Measurements from ENCODE around the gene CEP295NL. TPM values are rescaled to one million over a fixed set of nuclear protein-coding genes. Genes with fewer than 3 reads are reported as not detected.

The CEP295NL gene
- total RNA-seq, 4 donors from 2014 or later, result 1.6 to 9.0 (median 3.8) TPM

DNA sequence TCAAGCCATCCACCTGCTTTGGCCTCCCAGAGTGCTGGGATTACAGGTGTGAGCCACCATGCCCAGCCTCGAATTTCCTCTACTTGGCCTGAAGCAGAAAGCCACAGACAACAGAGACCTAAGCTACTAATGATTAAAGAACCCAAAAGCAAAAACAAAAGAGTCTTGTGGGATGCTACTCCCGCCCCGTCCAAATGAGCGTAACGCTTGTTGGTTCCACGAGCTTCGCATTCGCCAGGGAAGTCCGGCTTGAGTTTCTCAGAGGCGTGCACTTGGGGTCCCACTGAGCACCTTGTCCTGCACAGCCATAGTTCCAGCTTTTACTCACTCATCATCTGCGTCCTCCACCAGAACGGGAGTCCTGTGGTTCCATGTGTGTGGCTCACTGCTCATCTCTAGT is 16.0 kb downstream of the CEP295NL start:
- no peaks in the 10 kb centered on the region for H3K27me3 ChIP-seq
- TF ChIP-seq POLR2A (IDR thresholded peaks at IDR 0.05) (no peak), EP300 (IDR thresholded peaks at IDR 0.05) (no peak), POLR2AphosphoS5 (IDR thresholded peaks at IDR 0.05) (no peak)
- TF ChIP-seq, protein P1, sequence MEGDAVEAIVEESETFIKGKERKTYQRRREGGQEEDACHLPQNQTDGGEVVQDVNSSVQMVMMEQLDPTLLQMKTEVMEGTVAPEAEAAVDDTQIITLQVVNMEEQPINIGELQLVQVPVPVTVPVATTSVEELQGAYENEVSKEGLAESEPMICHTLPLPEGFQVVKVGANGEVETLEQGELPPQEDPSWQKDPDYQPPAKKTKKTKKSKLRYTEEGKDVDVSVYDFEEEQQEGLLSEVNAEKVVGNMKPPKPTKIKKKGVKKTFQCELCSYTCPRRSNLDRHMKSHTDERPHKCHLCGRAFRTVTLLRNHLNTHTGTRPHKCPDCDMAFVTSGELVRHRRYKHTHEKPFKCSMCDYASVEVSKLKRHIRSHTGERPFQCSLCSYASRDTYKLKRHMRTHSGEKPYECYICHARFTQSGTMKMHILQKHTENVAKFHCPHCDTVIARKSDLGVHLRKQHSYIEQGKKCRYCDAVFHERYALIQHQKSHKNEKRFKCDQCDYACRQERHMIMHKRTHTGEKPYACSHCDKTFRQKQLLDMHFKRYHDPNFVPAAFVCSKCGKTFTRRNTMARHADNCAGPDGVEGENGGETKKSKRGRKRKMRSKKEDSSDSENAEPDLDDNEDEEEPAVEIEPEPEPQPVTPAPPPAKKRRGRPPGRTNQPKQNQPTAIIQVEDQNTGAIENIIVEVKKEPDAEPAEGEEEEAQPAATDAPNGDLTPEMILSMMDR (IDR thresholded peaks at IDR 0.05), result no peak
- H3K27ac ChIP-seq, result peak overlapping the region in 2 of 4 donors; percentile 89 to 94
- 73% methylated on average over 5 of the region's 12 CpGs; no CpG with 5 or more reads in 1 of the 2 donors for WGBS, 2 donors (ENCODE audit: low coverage in 1 of 2)
- no peak overlapping the region for H3K4me3 ChIP-seq
- no peak for ATAC-seq
- peaks cover 3 to 100% (median 60%) of the 10 kb centered on the region in 3 donors for H3K4me1 ChIP-seq
- H3K9me3 ChIP-seq, result no peaks in the 10 kb centered on the region
- H3K36me3 ChIP-seq, result no peaks in the 10 kb centered on the region

DNA sequence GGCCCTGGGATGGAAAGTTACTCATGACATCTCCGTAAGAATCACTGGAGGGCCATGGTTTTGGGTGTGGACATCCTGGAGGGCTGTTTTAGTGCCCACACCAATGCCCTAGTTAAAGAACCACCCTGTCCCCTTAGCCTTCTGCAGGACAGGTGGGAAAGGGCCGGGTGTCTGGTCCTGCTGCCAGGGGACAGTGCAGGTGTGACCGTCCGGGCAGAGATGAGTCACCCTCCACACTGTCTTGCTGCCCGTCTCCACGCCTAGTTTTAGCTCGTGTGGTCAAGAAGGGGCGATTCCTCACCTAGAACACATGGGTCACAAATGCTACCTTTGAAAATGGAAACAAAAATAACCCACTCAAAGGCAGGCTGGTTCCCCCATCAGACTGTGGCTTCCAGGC is 17.0 kb downstream of the CEP295NL start:
- Histone ChIP-seq H3K4me3 (no peak overlapping the region), H3K27ac (peak overlapping the region in 3 of 4 donors; percentile 89 to 97 (median 94)), H3K4me1 (peaks cover 3 to 100% (median 58%) of the 10 kb centered on the region in 3 donors), H3K27me3 (no peaks in the 10 kb centered on the region), H3K9me3 (no peaks in the 10 kb centered on the region), H3K36me3 (no peaks in the 10 kb centered on the region)
- no peak for ATAC-seq
- TF ChIP-seq POLR2A (IDR thresholded peaks at IDR 0.05) (no peak), POLR2AphosphoS5 (IDR thresholded peaks at IDR 0.05) (no peak), EP300 (IDR thresholded peaks at IDR 0.05) (no peak)
- TF ChIP-seq, protein P1 (IDR thresholded peaks at IDR 0.05), result no peak
- WGBS, 2 donors (ENCODE audit: low coverage in 1 of 2), result 72% methylated on average over 8 of the region's 8 CpGs; no CpG with 5 or more reads in 1 of the 2 donors

DNA sequence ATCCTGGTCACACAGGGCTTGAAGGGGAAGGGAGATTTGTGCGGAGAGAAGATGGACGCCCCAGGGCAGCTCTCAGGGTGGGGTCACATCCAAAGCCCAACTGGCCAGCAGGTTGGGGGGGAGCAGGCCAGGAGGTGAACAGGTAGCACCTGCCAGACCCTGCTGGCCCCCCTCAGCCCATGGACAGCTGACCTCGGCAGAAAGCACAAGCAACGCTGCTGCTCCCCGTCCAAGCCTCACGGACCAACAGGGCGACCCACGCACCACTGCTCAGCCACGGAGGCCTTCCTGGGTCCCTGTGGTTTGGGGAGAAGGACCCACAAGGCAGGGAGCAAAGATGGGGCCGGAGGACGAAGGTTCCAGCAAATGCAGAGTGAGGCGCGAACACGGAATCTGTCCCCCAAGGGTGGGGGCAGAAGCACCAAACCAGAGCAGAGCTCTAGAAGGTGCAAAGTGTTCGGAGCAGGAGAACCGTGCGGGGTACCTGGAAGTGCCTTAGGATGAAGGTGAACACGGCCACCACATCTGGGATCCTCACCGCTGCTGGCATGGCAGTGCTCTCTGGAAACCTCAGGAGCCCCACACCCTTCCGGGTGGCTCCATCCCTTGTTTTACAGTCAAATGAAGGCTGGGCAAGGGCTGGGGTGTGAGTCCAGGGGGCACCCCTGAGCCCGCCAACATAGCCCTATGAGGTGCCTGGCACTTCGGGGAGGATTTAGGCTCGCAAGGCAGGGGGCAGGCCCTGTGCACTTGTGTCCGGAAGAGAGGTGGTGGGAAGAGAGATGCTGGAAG is 17.9 kb downstream of the CEP295NL start:
- H3K9me3 ChIP-seq, result no peaks in the 10 kb centered on the region
- TF ChIP-seq, protein P1 (IDR thresholded peaks at IDR 0.05), result no peak
- no peak for TF ChIP-seq EP300 (IDR thresholded peaks at IDR 0.05)
- no peak for TF ChIP-seq POLR2A (IDR thresholded peaks at IDR 0.05)
- no peak for TF ChIP-seq POLR2AphosphoS5 (IDR thresholded peaks at IDR 0.05)
- WGBS, 2 donors (ENCODE audit: low coverage in 1 of 2), result 72 to 80% methylated on average over 1 to 14 of the region's 24 CpGs
- no peak for ATAC-seq
- peaks cover 3 to 100% (median 63%) of the 10 kb centered on the region in 3 donors for H3K4me1 ChIP-seq
- peak overlapping the region; percentile 52 to 97 (median 92) for H3K27ac ChIP-seq
- no peaks in the 10 kb centered on the region for H3K36me3 ChIP-seq
- peak overlapping the region in 1 of 2 donors; percentile 41 for H3K4me3 ChIP-seq
- no peaks in the 10 kb centered on the region for H3K27me3 ChIP-seq

DNA sequence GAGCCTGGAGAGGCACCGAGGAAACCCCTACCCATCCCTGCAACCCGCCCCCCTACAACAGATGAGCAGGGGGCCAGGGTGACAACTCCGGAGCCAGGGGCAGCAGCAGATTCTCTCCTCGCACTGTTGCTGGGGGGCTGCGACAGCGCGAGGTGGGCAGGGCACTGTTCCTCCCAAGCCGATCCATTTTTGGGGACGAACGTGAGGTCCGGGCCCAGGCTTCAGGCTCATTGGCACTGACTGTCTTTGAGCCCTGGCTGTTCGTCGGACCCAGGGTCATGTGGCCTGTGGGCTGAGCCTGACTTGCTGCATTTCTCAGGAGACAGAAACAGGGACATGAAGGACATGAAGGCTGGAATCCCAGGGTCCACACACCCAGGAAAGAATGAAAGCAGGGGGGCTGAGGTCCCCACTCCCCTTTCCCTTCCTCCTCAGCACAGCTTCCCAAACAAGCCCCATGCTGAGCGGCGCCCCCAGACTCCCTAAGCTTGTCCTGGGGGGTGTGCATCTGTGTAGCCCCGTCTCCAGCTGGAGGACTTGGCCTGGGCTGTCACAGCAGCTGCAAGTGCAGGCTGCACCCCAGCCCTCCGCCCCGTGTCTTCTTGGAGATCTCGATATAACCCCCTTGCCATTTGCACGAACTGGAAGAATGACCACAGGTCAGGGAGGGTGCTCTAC is 18.7 kb downstream of the CEP295NL start:
- WGBS, 2 donors (ENCODE audit: low coverage in 1 of 2), result 16 to 60% methylated on average over 1 to 9 of the region's 20 CpGs

More for the DNA sequence above, 18.7 kb downstream of the CEP295NL start:
- Histone ChIP-seq H3K36me3 (no peaks in the 10 kb centered on the region), H3K9me3 (no peaks in the 10 kb centered on the region), H3K27ac (peak overlapping the region; percentile 52 to 97 (median 92)), H3K4me1 (peaks cover 3 to 100% (median 63%) of the 10 kb centered on the region in 3 donors), H3K4me3 (peak overlapping the region in 1 of 2 donors; percentile 41), H3K27me3 (no peaks in the 10 kb centered on the region)
- TF ChIP-seq, protein P1 (IDR thresholded peaks at IDR 0.05), result no peak
- peak in 1 of 2 donors; percentile 2 for TF ChIP-seq POLR2A (IDR thresholded peaks at IDR 0.05)
- no peak for ATAC-seq

Measured in gastroesophageal sphincter (tissue), 4 donors.